Measurements from ENCODE around the gene C10orf143.
"Not testable (repeated sequence)": the region's sequence is repeated elsewhere in the genome, so short reads cannot be mapped to it uniquely, and the experiment has no call there.

Gene C10orf143

GRCh38 chr10:130111113-130111851, 652 bp upstream of the C10orf143 start:
- peak; percentile 98 for DNase-seq

- peak; percentile 63 for DNase-seq
These were observed 809 bp downstream of the C10orf143 start for GRCh38 chr10:130109796-130110245.

- no peak for DNase-seq
These were observed 1.6 kb downstream of the C10orf143 start for GRCh38 chr10:130108934-130109604.

DNA sequence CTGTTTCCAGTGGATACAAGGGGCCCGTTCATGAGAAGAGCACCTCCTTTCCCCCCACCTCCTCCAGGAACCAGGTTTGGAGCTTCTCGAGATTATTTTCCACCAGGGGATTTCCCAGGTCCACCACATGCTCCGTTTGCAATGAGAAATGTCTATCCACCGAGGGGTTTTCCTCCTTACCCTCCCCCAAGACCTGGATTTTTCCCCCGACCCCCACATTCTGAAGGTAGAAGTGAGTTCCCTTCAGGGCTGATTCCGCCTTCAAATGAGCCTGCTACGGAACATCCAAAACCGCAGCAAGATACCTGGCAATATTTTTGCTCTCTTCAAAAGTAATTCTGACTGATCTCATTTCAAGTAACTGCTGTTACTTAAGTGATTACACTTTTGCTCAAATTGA, 2.5 kb downstream of the C10orf143 start:
- not testable (repeated sequence) for DNase-seq

- no peak for DNase-seq
These were observed 4.9 kb downstream of the C10orf143 start for GRCh38 chr10:130105724-130106123.

DNA sequence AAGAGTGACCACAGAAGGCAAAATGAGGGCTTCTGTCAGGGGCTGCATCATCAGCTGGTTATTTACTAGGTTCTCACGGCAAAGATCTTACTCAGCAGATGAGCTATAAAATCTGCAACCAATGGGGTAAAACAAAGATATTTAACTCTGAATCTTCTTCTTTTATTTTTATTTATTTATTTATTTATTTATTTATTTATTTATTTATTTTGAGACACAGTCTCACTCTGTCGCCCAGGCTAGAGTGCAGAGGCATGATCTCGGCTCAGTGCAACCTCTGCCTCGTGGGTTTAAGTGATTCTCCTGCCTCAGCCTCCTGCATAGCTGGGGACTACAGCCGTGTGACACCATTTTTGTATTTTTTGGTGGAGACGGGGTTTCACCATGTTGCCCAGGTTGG, 11.3 kb downstream of the C10orf143 start:
- DNase-seq: no peak

GRCh38 chr10:130090565-130090964, 20.1 kb downstream of the C10orf143 start:
- DNase-seq: not testable (repeated sequence)

DNA sequence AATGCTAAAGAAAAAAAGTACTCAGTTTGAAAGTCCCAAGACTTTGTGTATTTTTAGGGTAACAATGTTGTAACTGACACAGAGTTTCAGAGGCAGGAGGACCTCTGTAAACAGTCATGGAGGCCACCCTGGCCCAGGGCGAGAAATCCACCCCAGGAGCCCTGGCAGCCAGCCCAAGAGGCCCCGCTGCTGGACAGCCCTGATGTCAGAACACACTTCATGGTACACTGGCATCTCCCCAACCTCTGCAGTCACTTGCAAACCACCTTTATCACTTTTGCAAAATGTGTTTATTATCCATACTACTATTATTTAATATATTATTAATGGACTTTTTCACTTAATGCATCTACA, 30.2 kb downstream of the C10orf143 start:
- DNase-seq: no peak

- no peak for DNase-seq
These were observed 30.8 kb downstream of the C10orf143 start for GRCh38 chr10:130079614-130080460.

- DNase-seq: no peak
These were observed 32.5 kb downstream of the C10orf143 start for GRCh38 chr10:130078120-130078519.

- DNase-seq: no peak
These were observed 33.9 kb downstream of the C10orf143 start for GRCh38 chr10:130076681-130077080.

DNA sequence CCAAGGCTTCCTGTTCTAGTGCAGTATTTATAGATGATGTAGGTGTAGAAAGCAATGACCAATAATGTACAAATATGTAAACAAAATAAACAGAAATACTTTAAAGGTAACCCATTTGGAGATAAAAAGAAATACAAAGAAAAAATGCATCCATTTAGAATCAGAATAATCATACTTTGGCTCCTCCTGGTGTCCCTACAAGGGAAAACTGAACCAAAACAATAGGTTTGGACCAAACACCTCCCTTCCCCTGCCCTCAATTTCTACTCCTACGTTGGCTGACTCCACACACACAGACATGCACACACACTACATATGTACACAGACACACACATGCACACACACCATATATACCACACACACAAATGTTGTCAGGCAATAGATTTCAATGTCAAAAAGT, 36.0 kb downstream of the C10orf143 start:
- DNase-seq: no peak

DNA sequence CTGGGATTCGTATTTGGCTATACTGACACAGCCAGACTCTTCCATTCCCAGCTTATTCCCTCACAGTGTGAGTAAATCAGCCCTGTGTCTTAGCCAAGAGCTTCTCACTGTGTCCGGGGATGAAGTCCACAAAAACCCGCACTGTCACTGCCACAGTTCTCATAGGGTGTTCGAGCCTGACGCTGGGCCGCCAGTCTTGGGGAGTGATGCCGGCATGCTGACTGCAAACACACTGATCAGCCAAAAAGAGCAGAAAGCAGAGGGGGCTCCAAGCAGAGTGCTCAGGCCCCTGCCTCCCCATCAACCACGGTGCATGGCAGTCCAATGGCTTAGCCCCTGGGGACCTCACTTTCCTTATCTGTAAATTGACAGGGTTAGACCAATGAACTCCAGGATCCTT, 36.7 kb downstream of the C10orf143 start:
- no peak for DNase-seq

DNA sequence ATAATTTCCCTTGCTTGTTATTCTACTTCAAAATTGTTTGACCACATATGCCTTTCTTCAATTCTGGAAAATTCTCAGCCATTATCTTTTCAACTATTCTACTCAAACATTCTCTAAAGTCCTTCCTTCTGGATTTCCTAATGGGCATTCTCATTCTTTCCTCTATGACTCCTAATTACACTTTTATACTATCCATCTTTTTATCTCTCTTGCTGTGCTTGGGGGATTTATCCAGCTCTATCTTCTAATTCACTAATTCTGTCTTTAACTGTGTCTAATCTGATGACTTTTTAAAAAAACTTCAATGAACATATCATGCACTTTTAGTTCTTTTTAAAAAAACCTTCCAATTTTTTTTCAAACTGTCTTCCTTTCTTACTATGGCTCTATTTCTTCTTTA, 38.4 kb downstream of the C10orf143 start:
- DNase-seq: no peak

GRCh38 chr10:130067893-130068292, 42.7 kb downstream of the C10orf143 start:
- DNase-seq: no peak

GRCh38 chr10:130066743-130067142, 43.9 kb downstream of the C10orf143 start:
- DNase-seq: no peak

DNA sequence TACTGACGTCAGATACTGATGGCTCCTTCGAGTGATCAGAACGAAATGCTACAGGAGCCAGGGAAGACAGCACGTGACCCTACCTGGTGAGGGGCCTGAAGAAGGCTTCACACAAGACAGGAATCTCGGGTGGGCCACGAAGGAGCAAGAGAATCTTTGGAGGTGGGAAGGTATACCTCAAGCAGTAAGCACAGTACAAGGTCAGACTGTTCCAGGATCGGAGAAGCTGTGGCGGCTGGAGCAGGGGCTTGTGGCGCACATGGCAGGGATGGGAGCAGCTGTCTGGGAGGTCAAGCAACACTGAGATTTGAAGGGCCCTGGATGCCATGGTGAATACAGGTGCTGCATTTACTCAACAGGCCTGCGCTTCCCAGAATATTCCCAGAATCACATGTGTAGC, 45.4 kb downstream of the C10orf143 start:
- DNase-seq: no peak

DNA sequence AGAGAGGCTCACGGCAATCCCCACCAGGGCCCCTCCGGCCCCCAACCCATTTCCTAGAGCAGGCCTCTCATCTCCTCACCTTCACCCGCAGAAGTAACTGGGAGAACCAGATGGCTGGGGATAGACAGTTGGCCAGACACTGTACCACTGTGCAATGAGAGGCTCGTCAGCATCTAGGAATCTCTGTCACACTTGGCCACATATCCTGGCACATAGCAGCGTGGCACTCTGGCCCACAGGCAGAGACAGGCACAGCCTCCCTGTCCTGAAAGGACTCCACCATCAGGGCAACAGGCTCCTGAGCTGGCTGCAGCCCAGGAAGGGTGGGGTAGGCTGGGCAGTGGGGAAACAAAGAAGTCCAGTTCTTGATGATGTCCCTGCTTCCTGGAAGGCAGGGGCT, 45.8 kb downstream of the C10orf143 start:
- DNase-seq: no peak

- DNase-seq: no peak
These were observed 47.7 kb downstream of the C10orf143 start for GRCh38 chr10:130062976-130063375.

- no peak for DNase-seq
These were observed 48.4 kb downstream of the C10orf143 start for GRCh38 chr10:130062201-130062600.

DNA sequence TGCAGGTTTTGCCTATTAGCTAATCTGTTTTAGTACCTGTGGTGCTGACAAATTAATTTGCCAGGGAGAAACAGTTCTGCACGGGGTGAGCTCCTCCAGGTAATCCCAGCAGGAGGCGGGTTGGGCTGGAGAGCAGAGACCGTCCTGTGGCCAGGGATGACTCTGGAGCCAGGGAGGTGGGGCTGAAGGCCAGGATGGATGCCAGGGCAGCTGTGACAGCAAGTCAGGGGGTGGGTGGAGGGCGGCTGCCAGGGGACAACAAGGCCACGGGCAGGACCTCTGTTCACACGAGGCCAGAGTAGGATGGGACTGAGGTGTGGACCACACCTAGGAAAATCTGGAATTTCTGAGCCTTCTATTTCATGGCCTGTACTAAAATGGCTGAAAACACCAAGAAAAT, 48.9 kb downstream of the C10orf143 start:
- no peak for DNase-seq

DNA sequence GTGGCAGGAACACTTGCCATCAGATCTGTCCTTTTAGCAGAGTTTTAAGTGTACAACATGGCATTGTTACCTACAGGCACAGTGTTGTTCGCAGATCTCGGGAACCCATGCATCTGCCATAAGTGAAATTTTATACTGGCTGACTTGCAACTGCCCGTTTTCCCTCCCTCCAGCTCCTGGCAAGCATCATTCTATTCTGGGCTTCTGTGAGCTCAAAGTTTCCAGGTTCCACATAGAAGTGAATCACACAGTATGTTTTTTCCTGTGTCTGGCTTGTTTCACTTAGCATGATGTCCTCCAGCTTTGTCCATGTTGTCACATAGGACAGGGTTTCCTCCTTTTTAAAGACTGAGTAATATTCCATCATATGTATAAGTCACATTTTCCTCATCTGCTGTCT, 56.6 kb downstream of the C10orf143 start:
- no peak for DNase-seq

DNA sequence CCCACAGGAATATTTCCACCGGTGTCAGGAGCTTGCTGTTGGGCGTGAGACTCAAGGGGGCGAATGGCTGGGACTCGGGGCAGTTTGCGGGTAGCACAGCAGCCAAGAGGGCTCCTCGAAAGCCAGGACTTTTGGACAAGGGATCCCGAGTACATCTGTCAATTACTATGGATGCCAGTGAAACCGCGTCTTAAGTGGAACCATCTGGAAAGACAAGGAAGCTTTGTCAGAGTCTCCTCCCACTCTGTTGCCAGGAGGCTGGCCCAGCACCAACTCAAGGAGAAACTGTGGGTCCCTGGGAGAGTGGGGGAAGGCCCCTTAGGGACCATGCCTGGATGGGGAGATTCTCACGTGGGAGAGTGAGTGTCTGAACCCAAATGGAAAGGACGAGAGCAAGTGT, 57.1 kb downstream of the C10orf143 start:
- DNase-seq: no peak

GRCh38 chr10:130052193-130052592, 58.4 kb downstream of the C10orf143 start:
- no peak for DNase-seq
